Testis (tissue), 3 donors: ENCODE data around the gene KRTAP9-7. TPM values are rescaled to one million over a fixed set of nuclear protein-coding genes. Genes with fewer than 3 reads are reported as not detected.

Source experiments
- DNase-seq: peaks from one replicate; pipeline ENCODE4 v3.0.0-alpha.2; 2019
- H3K27ac ChIP-seq, 2 donors: fragments of 200-600 bp; sonication (generic); one replicate each; pipeline ENCODE4 v1.5.1; 2019
- H3K27me3 ChIP-seq: fragments of 200-600 bp; sonication (generic); one replicate; pipeline ENCODE4 v1.5.1; 2019
- H3K36me3 ChIP-seq: fragments of 200-600 bp; sonication (generic); one replicate; pipeline ENCODE4 v1.5.1; 2017; ENCODE audit warnings: low read depth; ENCODE audit errors: missing control alignments
- H3K4me1 ChIP-seq: fragments of 200-600 bp; sonication (generic); one replicate; pipeline ENCODE4 v1.5.1; 2019
- H3K4me3 ChIP-seq, 2 donors: fragments of 200-600 bp; sonication (generic); one replicate each; pipeline ENCODE4 v1.5.1; 2017 to 2019
- H3K9me3 ChIP-seq: fragments of 200-600 bp; sonication (generic); one replicate; pipeline ENCODE4 v1.5.1; 2017
- CTCF ChIP-seq, 3 experiments: fragments of 450-650 bp in 2 of 3; fragments of 200-600 bp in 1 of 3; sonication (generic) in 1 of 3; IDR thresholded peaks; one replicate each; pipeline ENCODE4 v1.5.1; 2016 to 2019; ENCODE audit warnings: antibody characterized with exemption in 3 of 3, mild to moderate bottlenecking in 2 of 3, moderate library complexity in 1 of 3
- POLR2A ChIP-seq: fragments of 450-650 bp; IDR thresholded peaks from one replicate; pipeline ENCODE4 v1.6.1; 2017; ENCODE audit warnings: antibody characterized with exemption, mild to moderate bottlenecking, moderate library complexity
- WGBS, 2 donors: methylation state at CpG; one replicate each; pipeline ENCODE4 v1.1.5; 2018; 5-methylcytosine and 5-hydroxymethylcytosine counted together
- intact Hi-C: fragments of 100-400 bp; cut with DNase I; formaldehyde crosslinking; loops from one replicate; pipeline ENCODE4 v1.15.1; 2023; ENCODE audit warnings: low total_unique reads
- polyA plus RNA-seq: library from polyadenylated mRNA; stranded (reverse); fragments of 350-450 nt; fragmentation: Illumina TruSeq; extraction: RNeasy Lipid Tissue Mini Kit (QIAGEN cat#74804); gene quantifications from one replicate; pipeline ENCODE4 v1.2.3, GENCODE V29; 2014; ENCODE audit warnings: low read depth, low replicate concordance; ENCODE audit not compliant: insufficient read depth
- total RNA-seq, 2 donors: library from RNA; depleted of rRNA; stranded (reverse); fragments of >200 nt; gene quantifications; one replicate each; pipeline ENCODE4 v1.2.3, GENCODE V29; 2016

KRTAP9-7 gene
- total and polyA plus RNA-seq, 3 donors from 2014 or later: 0.47 TPM; not detected in 2

- H3K36me3 ChIP-seq: no peaks in the 10 kb centered on the region
- no peaks in the 10 kb centered on the region for H3K27me3 ChIP-seq
- TF ChIP-seq CTCF (IDR thresholded peaks at IDR 0.05): no peak
- TF ChIP-seq POLR2A: no peak
- H3K9me3 ChIP-seq: no peaks in the 10 kb centered on the region
- intact Hi-C loops: no loop called here
- no peaks in the 10 kb centered on the region for H3K4me1 ChIP-seq
- H3K4me3 ChIP-seq: no peak overlapping the region
- WGBS, 2 donors: 38 to 49% methylated on average over 9 to 17 of the region's 17 CpGs
- no peak overlapping the region for H3K27ac ChIP-seq
- DNase-seq: no peak
Observed at GRCh38 chr17:41315814-41316445, 40.4 kb downstream of the KRTAP9-7 start.

- no peak for DNase-seq
- intact Hi-C loops: no loop called here
- H3K27ac ChIP-seq: no peak overlapping the region
- TF ChIP-seq POLR2A: no peak
- no peak for TF ChIP-seq CTCF (IDR thresholded peaks at IDR 0.05)
- no peaks in the 10 kb centered on the region for H3K4me1 ChIP-seq
- H3K4me3 ChIP-seq: no peak overlapping the region
- no peaks in the 10 kb centered on the region for H3K36me3 ChIP-seq
- no peaks in the 10 kb centered on the region for H3K9me3 ChIP-seq
- H3K27me3 ChIP-seq: no peaks in the 10 kb centered on the region
- WGBS, 2 donors: 87 to 88% methylated on average over 2 of the region's 2 CpGs
Observed at GRCh38 chr17:41318231-41318630, 42.7 kb downstream of the KRTAP9-7 start.

- TF ChIP-seq POLR2A: no peak
- peak; percentile 62 to 81 (median 80) for TF ChIP-seq CTCF (IDR thresholded peaks at IDR 0.05)
- no peaks in the 10 kb centered on the region for H3K27me3 ChIP-seq
- no peaks in the 10 kb centered on the region for H3K36me3 ChIP-seq
- H3K4me1 ChIP-seq: no peaks in the 10 kb centered on the region
- WGBS, 2 donors: 43 to 50% methylated on average over 5 of the region's 5 CpGs
- no peaks in the 10 kb centered on the region for H3K9me3 ChIP-seq
- intact Hi-C loops: loop anchor here (10.0 kb wide), 1 partner anchor 417 kb away; no protein-coding TSS in a partner anchor
- peak; percentile 36 for DNase-seq
- no peak overlapping the region for H3K4me3 ChIP-seq
- no peak overlapping the region for H3K27ac ChIP-seq
Observed at GRCh38 chr17:41322094-41322902, 46.8 kb downstream of the KRTAP9-7 start.

- Histone ChIP-seq H3K9me3 (no peaks in the 10 kb centered on the region), H3K36me3 (no peaks in the 10 kb centered on the region), H3K27me3 (no peaks in the 10 kb centered on the region), H3K4me3 (no peak overlapping the region), H3K4me1 (no peaks in the 10 kb centered on the region), H3K27ac (no peak overlapping the region)
- 84 to 94% methylated on average over 9 to 11 of the region's 11 CpGs for WGBS, 2 donors
- no peak for DNase-seq
- intact Hi-C loops: loop anchor here (10.0 kb wide), 1 partner anchor 418 kb away; no protein-coding TSS in a partner anchor
- TF ChIP-seq CTCF (IDR thresholded peaks at IDR 0.05) (no peak), POLR2A (no peak)
Observed at GRCh38 chr17:41322903-41323895, 47.7 kb downstream of the KRTAP9-7 start.
